ENCODE measurements around the gene OAF.

Gene OAF

DNA sequence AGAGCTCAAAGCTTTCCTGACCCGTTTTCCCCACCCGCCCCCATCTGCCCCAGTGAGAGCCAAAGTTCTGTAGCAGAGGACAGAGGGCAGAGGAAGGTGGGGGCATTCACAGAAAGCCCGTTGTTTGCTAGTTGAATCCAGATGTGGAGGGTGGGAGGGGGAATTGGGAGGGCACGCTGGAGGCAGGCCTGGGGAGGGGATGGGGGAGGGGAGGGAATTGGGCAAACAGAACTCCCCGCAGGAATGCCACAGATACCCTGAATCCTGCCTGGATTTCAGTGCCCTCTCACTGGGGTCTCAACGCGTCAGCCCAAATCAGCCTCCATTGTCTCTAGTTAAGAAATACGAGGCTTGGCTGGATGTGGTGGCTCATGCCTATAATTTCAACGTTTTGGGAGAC, 12.9 kb upstream of the OAF start:
- TF ChIP-seq, protein P1, sequence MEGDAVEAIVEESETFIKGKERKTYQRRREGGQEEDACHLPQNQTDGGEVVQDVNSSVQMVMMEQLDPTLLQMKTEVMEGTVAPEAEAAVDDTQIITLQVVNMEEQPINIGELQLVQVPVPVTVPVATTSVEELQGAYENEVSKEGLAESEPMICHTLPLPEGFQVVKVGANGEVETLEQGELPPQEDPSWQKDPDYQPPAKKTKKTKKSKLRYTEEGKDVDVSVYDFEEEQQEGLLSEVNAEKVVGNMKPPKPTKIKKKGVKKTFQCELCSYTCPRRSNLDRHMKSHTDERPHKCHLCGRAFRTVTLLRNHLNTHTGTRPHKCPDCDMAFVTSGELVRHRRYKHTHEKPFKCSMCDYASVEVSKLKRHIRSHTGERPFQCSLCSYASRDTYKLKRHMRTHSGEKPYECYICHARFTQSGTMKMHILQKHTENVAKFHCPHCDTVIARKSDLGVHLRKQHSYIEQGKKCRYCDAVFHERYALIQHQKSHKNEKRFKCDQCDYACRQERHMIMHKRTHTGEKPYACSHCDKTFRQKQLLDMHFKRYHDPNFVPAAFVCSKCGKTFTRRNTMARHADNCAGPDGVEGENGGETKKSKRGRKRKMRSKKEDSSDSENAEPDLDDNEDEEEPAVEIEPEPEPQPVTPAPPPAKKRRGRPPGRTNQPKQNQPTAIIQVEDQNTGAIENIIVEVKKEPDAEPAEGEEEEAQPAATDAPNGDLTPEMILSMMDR (IDR thresholded peaks at IDR 0.05; ENCODE audit: insufficient read depth, low read depth, low read length, missing control alignments) = no peak
- no peak overlapping the region for H3K4me3 ChIP-seq (ENCODE audit: low read length)
- DNase-seq (ENCODE audit: low read depth) = no peak

DNA sequence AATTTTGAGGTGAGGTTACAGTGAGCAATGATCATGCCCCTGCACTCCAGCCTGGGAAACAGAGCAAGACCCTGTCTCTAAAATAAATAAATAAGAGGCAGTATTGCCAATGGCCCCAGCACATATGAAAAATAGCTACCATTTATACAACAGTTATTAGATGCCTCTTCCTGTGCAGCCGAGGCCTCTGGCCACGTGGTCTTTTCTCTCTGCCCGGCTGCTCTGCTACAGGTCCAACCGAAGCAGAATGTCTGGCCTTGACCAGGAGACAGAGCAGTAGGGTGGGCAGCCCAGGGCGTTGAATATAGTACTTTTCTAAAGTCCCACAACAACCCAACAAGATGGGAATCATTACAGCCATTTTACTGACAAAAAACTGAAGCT, 12.4 kb upstream of the OAF start:
- TF ChIP-seq, protein P1 (IDR thresholded peaks at IDR 0.05; ENCODE audit: insufficient read depth, low read depth, low read length, missing control alignments) = no peak
- no peak overlapping the region for H3K4me3 ChIP-seq (ENCODE audit: low read length)
- DNase-seq (ENCODE audit: low read depth) = no peak

DNA sequence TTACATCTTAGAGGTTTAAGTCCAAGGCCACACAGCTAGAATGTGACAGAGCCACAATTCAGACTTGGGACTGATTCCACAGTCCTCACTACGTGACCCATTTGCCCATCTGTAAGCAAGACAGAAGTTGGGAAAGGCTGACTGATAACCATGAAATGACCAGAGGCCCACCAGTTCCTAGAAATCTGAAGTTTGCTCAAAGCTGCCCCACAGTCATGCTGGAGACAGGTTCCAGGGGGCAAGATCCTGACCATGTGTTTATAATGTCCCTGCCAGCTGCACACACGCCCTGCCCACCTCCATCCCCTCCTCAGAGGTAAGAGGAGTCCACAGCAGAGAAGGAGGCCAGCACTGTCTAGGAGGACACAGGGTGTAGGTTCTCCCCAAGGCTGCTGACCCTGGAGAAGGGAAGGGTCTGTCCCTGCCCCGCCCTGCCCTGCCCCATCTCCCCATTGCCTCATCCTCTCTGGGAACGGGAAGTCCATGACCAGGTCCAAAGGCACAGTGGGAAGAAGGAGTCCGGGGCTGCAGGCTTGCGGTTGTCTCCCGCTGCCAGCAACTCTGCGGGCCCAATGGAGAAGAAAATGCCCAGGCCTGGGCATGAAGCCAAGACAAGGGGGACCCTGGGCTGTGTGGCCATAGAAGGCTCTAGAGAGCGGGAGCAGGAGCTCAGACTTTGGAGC, 11.9 kb upstream of the OAF start:
- H3K4me3 ChIP-seq (ENCODE audit: low read length) = no peak overlapping the region
- TF ChIP-seq, protein P1 (IDR thresholded peaks at IDR 0.05; ENCODE audit: insufficient read depth, low read depth, low read length, missing control alignments) = no peak
- no peak for DNase-seq (ENCODE audit: low read depth)

DNA sequence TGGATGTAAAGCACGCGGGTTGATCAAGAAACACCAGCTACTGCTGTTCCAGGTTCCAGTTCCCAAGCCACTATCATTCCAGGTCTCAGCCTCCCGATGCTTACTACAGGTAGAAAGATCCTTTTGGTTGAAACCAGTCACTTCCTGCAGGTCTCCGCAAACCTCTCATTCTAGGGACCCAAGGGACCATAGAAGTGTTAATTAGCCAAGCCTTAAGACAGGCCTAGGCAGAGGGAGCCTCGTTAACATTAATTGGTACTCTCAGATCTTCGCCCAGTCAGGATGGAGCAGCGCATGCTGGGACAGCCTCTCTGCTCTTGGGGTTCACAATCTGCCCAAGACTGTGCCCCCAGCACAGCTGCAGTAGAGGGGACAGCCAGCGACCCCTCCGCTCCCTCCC, 11.2 kb upstream of the OAF start:
- no peak for DNase-seq (ENCODE audit: low read depth)
- no peak overlapping the region for H3K4me3 ChIP-seq (ENCODE audit: low read length)
- TF ChIP-seq, protein P1 (IDR thresholded peaks at IDR 0.05; ENCODE audit: insufficient read depth, low read depth, low read length, missing control alignments) = no peak

DNA sequence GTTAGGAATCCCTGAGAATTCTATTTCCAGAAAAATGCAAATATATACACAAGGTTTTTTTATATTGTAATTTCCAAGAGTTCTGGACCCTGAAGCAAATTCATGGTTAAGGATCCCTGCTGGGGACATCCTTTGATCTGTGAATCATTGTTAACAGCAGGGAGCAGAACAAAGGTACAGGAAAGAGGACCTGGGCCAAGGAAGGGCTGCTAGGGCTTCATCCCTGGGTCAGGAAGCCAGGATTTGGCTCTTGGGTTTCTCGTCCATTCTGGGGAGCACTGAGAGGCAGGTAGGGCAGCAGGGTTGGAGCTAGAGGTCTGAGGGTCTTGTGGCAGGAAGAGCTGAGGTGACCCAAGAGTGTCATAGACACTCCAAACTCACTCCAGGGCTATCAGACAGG, 10.2 kb upstream of the OAF start:
- TF ChIP-seq, protein P1 (IDR thresholded peaks at IDR 0.05; ENCODE audit: insufficient read depth, low read depth, low read length, missing control alignments) = no peak
- no peak for DNase-seq (ENCODE audit: low read depth)
- no peak overlapping the region for H3K4me3 ChIP-seq (ENCODE audit: low read length)

DNA sequence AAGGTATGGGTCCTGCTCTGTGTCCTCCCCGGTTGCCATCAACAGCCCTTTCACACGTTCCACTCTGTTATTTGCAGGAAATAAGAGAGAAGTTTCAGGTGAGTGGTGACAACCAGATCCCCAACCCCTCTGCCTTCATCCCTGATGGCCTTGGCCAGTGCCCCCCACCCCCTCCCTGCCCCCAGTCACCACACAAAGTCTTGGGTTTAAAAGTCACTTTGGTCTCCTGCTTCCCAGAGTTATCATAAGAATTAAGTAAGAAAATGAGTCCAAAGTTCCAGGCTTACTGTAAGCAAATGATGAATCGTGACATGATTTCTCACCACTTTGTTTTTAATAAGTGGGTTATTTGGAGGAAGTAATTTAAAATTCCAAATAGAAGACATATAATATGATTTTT, 9.2 kb upstream of the OAF start:
- no peak for DNase-seq (ENCODE audit: low read depth)
- no peak overlapping the region for H3K4me3 ChIP-seq (ENCODE audit: low read length)
- TF ChIP-seq, protein P1 (IDR thresholded peaks at IDR 0.05; ENCODE audit: insufficient read depth, low read depth, low read length, missing control alignments) = no peak

DNA sequence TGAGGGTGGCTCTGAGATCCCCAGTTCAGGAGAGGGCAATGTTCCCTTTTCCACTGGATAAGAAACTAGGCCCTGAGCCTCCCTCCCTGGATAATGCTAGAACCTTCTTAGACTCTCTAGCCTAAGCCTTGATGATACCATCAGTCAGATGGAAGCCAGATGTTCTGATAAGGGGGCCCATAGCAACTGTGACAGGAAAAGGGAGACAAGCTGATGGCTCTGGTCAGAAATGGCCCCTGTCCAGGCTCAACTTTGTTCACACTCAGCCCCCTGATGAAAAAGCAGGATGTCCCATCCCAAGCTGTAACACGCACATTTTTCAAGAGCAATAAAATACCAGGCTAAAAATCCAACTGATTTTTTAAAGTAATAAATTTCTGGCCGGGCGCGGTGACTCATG, 7.2 kb upstream of the OAF start:
- TF ChIP-seq, protein P1 (IDR thresholded peaks at IDR 0.05; ENCODE audit: insufficient read depth, low read depth, low read length, missing control alignments) = no peak
- H3K4me3 ChIP-seq (ENCODE audit: low read length) = no peak overlapping the region
- DNase-seq (ENCODE audit: low read depth) = no peak

Measured in epithelial cell of esophagus (primary cell).